ENCODE results near the gene VAC14.
A peak's percentile ranks its signal among the peaks of the same experiment; 100 is the strongest.

GRCh38 chr16:70777973-70778406, 23.0 kb downstream of the VAC14 start:
- TF ChIP-seq POLR2AphosphoS5 (IDR thresholded peaks at IDR 0.05; ENCODE audit: borderline replicate concordance, low read depth, low read length) (peak; percentile 42), EZH2 (IDR thresholded peaks at IDR 0.05) (no peak)
